ENCODE data around the gene PLXDC1.
A peak's percentile ranks its signal among the peaks of the same experiment; 100 is the strongest.
"Not testable (repeated sequence)": the region's sequence is repeated elsewhere in the genome, so short reads cannot be mapped to it uniquely, and the experiment has no call there.

PLXDC1 gene

DNA sequence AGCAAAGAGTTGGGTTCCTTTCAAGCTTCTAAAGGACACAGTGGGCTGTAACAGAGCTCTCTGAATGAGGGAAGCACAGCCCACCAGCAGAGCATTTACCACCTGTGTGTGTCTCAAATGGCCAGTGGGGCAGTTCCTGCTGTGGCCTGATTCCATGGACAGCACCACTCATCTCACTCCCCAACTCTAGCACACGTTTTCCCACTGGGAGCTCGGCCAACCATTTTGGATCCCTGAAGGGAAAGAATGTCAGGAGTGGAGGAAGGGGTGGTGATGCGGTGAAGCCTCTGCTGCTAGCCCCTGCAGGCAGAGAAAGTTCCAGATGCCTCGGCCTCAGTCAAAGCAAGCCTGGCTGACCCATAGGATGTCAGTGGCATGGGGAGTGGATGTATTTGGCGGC, 86.6 kb downstream of the PLXDC1 start:
- H3K27ac ChIP-seq (ENCODE audit: low read length): no peak overlapping the region
- peaks cover 12% of the 10 kb centered on the region for H3K4me1 ChIP-seq (ENCODE audit: insufficient read depth, low read length)
- no peak overlapping the region for H3K4me3 ChIP-seq (ENCODE audit: low read length)

GRCh38 chr17:39064374-39064773, 87.1 kb downstream of the PLXDC1 start:
- Histone ChIP-seq H3K36me3 (ENCODE audit: insufficient read depth, low read depth, low read length) (no peaks in the 10 kb centered on the region), H3K27ac (ENCODE audit: low read length) (no peak overlapping the region), H3K4me3 (ENCODE audit: low read length) (no peak overlapping the region), H3K9me3 (ENCODE audit: insufficient read depth, low read depth, low read length) (no peaks in the 10 kb centered on the region), H3K9ac (ENCODE audit: low read depth, low read length) (no peak overlapping the region), H3K4me1 (ENCODE audit: insufficient read depth, low read length) (peaks cover 12% of the 10 kb centered on the region), H3K27me3 (ENCODE audit: insufficient read depth, low read length) (no peaks in the 10 kb centered on the region)

More for the DNA sequence above, 86.6 kb downstream of the PLXDC1 start:
- Histone ChIP-seq H3K36me3 (ENCODE audit: insufficient read depth, low read depth, low read length) (no peaks in the 10 kb centered on the region), H3K27me3 (ENCODE audit: insufficient read depth, low read length) (no peaks in the 10 kb centered on the region), H3K9me3 (ENCODE audit: insufficient read depth, low read depth, low read length) (no peaks in the 10 kb centered on the region), H3K9ac (ENCODE audit: low read depth, low read length) (no peak overlapping the region)

DNA sequence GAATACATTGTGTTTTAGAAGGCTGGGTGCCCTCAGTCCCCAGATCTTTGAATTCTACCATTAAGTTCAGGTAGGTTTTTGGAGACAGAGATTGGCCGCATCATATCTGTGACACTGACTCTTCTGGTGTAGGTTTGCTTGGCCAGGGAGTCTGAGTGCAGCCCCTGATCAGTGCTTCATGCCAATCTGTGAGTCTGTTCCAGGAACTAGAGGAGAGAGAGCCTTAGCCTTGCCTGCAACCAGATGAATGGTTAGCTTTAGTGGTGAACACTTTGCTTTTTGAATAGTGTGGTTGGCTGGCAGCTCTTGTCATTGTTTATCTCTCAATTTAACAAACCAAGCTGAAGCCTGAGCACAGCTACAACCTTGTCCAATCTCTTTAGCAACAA, 87.8 kb downstream of the PLXDC1 start:
- no peak overlapping the region; the same call in 1 of the 2 replicates for H3K9ac ChIP-seq (ENCODE audit: low read depth, low read length)
- no peaks in the 10 kb centered on the region for H3K36me3 ChIP-seq (ENCODE audit: insufficient read depth, low read depth, low read length)
- H3K27ac ChIP-seq (ENCODE audit: low read length): no peak overlapping the region
- peaks cover 12% of the 10 kb centered on the region for H3K4me1 ChIP-seq (ENCODE audit: insufficient read depth, low read length)
- H3K4me3 ChIP-seq (ENCODE audit: low read length): no peak overlapping the region
- no peaks in the 10 kb centered on the region for H3K9me3 ChIP-seq (ENCODE audit: insufficient read depth, low read depth, low read length)
- no peaks in the 10 kb centered on the region for H3K27me3 ChIP-seq (ENCODE audit: insufficient read depth, low read length)

DNA sequence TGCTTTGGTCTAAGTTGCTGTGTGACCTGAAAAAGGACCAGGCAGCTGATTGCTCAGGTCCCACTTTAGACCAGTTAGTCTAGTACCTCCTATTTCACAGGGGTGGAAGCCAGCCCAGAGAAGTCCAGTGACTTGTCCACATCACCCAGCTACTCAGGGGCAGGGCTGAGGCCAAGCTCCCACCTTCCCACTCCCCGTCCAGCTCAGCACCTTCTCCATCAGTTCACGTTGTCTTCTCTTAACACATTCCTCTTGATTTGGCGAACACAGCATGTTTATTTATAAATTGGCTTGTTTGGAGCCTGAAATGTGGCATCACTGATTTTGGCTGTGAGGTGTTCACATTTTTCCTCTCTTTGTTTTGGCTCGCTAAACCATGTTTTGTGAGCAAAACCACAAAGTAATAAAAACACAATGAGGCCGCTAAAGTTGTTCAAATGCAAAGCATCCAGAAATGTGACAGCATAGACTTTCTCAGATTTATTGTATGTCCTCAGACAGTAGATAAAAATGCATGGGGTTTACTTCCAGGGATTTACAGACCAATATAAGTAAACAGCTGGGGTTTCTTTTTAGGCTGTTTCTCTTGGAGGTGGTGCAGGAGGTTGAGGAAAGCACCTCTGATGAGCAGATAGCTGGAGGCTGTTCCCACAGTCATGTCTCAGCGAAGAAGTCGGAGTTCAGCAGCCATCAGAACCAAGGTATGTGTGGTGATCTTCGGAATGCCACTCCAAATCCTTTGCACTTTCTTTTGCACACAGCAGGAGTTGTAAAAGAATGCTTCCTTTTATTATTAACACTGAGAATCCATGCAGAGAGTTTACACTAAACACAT, 88.4 kb downstream of the PLXDC1 start:
- Histone ChIP-seq H3K36me3 (ENCODE audit: insufficient read depth, low read depth, low read length) (no peaks in the 10 kb centered on the region), H3K27me3 (ENCODE audit: insufficient read depth, low read length) (no peaks in the 10 kb centered on the region), H3K9ac (ENCODE audit: low read depth, low read length) (no peak overlapping the region), H3K4me3 (ENCODE audit: low read length) (no peak overlapping the region), H3K9me3 (ENCODE audit: insufficient read depth, low read depth, low read length) (no peaks in the 10 kb centered on the region), H3K27ac (ENCODE audit: low read length) (no peak overlapping the region), H3K4me1 (ENCODE audit: insufficient read depth, low read length) (peaks cover 12% of the 10 kb centered on the region)

DNA sequence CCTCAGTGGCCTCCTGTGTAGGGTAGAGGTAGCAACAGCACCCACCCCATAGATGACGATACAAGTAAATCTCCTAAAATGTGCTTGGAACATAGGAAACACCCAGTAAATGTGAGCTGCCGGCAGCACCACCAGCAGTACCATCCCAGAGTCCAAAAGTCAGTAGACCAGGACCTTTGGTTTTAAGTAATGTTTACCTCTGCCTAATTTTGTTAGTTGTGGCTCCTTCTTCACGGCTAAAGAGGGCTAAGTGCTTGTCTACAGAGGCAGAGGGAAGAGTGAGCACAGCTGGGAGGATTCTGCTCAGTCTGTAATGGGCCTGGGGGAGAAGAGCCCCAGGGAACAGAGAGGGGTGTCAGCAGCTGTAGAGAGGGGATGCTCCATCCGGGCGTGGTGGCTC, 92.9 kb downstream of the PLXDC1 start:
- Histone ChIP-seq H3K4me1 (ENCODE audit: insufficient read depth, low read length) (peaks cover 8% of the 10 kb centered on the region), H3K27ac (ENCODE audit: low read length) (no peak overlapping the region), H3K9ac (ENCODE audit: low read depth, low read length) (no peak overlapping the region), H3K4me3 (ENCODE audit: low read length) (no peak overlapping the region), H3K36me3 (ENCODE audit: insufficient read depth, low read depth, low read length) (no peaks in the 10 kb centered on the region), H3K9me3 (ENCODE audit: insufficient read depth, low read depth, low read length) (no peaks in the 10 kb centered on the region), H3K27me3 (ENCODE audit: insufficient read depth, low read length) (no peaks in the 10 kb centered on the region)

GRCh38 chr17:39057701-39058206, 93.7 kb downstream of the PLXDC1 start:
- Histone ChIP-seq H3K4me3 (ENCODE audit: low read length) (peak overlapping the region; percentile 90), H3K9ac (ENCODE audit: low read depth, low read length) (peak overlapping the region; percentile 92; the same call in 1 of the 2 replicates), H3K36me3 (ENCODE audit: insufficient read depth, low read depth, low read length) (no peaks in the 10 kb centered on the region)

GRCh38 chr17:39054111-39054645, 97.3 kb downstream of the PLXDC1 start:
- Histone ChIP-seq H3K9me3 (ENCODE audit: insufficient read depth, low read depth, low read length) (no peaks in the 10 kb centered on the region), H3K27me3 (ENCODE audit: insufficient read depth, low read length) (no peaks in the 10 kb centered on the region), H3K27ac (ENCODE audit: low read length) (no peak overlapping the region), H3K4me1 (ENCODE audit: insufficient read depth, low read length) (no peaks in the 10 kb centered on the region; the same call in 1 of the 2 replicates), H3K36me3 (ENCODE audit: insufficient read depth, low read depth, low read length) (no peaks in the 10 kb centered on the region), H3K4me3 (ENCODE audit: low read length) (no peak overlapping the region), H3K9ac (ENCODE audit: low read depth, low read length) (no peak overlapping the region)

More at GRCh38 chr17:39057701-39058206, 93.7 kb downstream of the PLXDC1 start:
- H3K27me3 ChIP-seq (ENCODE audit: insufficient read depth, low read length): no peaks in the 10 kb centered on the region
- no peaks in the 10 kb centered on the region for H3K9me3 ChIP-seq (ENCODE audit: insufficient read depth, low read depth, low read length)
- peaks cover under 1% of the 10 kb centered on the region for H3K4me1 ChIP-seq (ENCODE audit: insufficient read depth, low read length)
- no peak overlapping the region for H3K27ac ChIP-seq (ENCODE audit: low read length)

GRCh38 chr17:39052423-39052822, 99.0 kb downstream of the PLXDC1 start:
- peaks cover 12% of the 10 kb centered on the region for H3K9me3 ChIP-seq (ENCODE audit: insufficient read depth, low read depth, low read length)
- not testable (repeated sequence) for H3K27ac ChIP-seq (ENCODE audit: low read length); H3K27me3 ChIP-seq (ENCODE audit: insufficient read depth, low read length); H3K36me3 ChIP-seq (ENCODE audit: insufficient read depth, low read depth, low read length); H3K4me3 ChIP-seq (ENCODE audit: low read length); H3K9ac ChIP-seq (ENCODE audit: low read depth, low read length); H3K4me1 ChIP-seq (ENCODE audit: insufficient read depth, low read length)

GRCh38 chr17:39051001-39051585, 100.3 kb downstream of the PLXDC1 start:
- Histone ChIP-seq H3K4me1 (ENCODE audit: insufficient read depth, low read length) (no peaks in the 10 kb centered on the region), H3K27ac (ENCODE audit: low read length) (no peak overlapping the region), H3K27me3 (ENCODE audit: insufficient read depth, low read length) (no peaks in the 10 kb centered on the region), H3K4me3 (ENCODE audit: low read length) (no peak overlapping the region), H3K9me3 (ENCODE audit: insufficient read depth, low read depth, low read length) (peaks cover 24% of the 10 kb centered on the region), H3K36me3 (ENCODE audit: insufficient read depth, low read depth, low read length) (no peaks in the 10 kb centered on the region), H3K9ac (ENCODE audit: low read depth, low read length) (no peak overlapping the region)

- H3K27ac ChIP-seq (ENCODE audit: low read length): no peak overlapping the region
- no peak overlapping the region for H3K4me3 ChIP-seq (ENCODE audit: low read length)
- H3K27me3 ChIP-seq (ENCODE audit: insufficient read depth, low read length): no peaks in the 10 kb centered on the region
- H3K9ac ChIP-seq (ENCODE audit: low read depth, low read length): no peak overlapping the region
- H3K36me3 ChIP-seq (ENCODE audit: insufficient read depth, low read depth, low read length): no peaks in the 10 kb centered on the region
- peaks cover 26% of the 10 kb centered on the region for H3K9me3 ChIP-seq (ENCODE audit: insufficient read depth, low read depth, low read length)
- no peaks in the 10 kb centered on the region for H3K4me1 ChIP-seq (ENCODE audit: insufficient read depth, low read length)
Measured at GRCh38 chr17:39045948-39046679, 105.3 kb downstream of the PLXDC1 start.

- no peaks in the 10 kb centered on the region for H3K36me3 ChIP-seq (ENCODE audit: insufficient read depth, low read depth, low read length)
- H3K9ac ChIP-seq (ENCODE audit: low read depth, low read length): no peak overlapping the region
- H3K27ac ChIP-seq (ENCODE audit: low read length): no peak overlapping the region
- no peaks in the 10 kb centered on the region for H3K9me3 ChIP-seq (ENCODE audit: insufficient read depth, low read depth, low read length)
- H3K27me3 ChIP-seq (ENCODE audit: insufficient read depth, low read length): no peaks in the 10 kb centered on the region
- H3K4me1 ChIP-seq (ENCODE audit: insufficient read depth, low read length): no peaks in the 10 kb centered on the region
- H3K4me3 ChIP-seq (ENCODE audit: low read length): no peak overlapping the region
Measured at GRCh38 chr17:39036009-39036408, 115.4 kb downstream of the PLXDC1 start.

Measured in iPS-20b (cell line).